Left kidney (tissue), 2 donors: ENCODE measurements around the gene GREB1. TPM values are rescaled to one million over a fixed set of nuclear protein-coding genes. Genes with fewer than 3 reads are reported as not detected.
"Not testable (repeated sequence)": the region's sequence is repeated elsewhere in the genome, so short reads cannot be mapped to it uniquely, and the experiment has no call there.

Experiments used
- DNase-seq: peaks from one replicate; pipeline ENCODE4 v3.0.0-alpha.2; 2013
- polyA plus RNA-seq: library from polyadenylated mRNA; unstranded; fragments of 120-200 nt; gene quantifications from one replicate; pipeline ENCODE4 v1.2.1, GENCODE V29; 2013; ENCODE audit not compliant: insufficient read length

Gene GREB1
- polyA plus RNA-seq, 1 donor = 22.5 TPM

DNA sequence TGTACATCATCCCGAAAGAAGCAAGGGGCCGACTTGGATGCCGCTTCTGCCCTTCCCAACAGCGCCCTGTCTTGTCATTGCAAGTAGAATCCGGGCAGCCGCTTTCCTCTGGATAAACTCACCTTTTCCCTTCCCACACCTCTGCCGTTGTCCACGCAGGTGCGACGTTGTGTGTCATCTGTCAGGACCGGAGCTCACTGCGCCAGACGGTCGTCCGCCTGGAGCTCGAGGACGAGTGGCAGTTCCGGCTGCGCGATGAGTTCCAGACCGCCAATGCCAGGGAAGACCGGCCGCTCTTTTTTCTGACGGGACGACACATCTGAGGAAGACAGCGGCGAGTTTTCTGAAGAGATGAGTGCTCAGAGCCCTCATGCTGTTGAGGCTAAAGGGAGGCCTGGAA lies 106.3 kb downstream of the GREB1 start:
- no peak for DNase-seq

- DNase-seq = no peak
Measured at GRCh38 chr2:11642972-11643371, 109.1 kb downstream of the GREB1 start.

DNA sequence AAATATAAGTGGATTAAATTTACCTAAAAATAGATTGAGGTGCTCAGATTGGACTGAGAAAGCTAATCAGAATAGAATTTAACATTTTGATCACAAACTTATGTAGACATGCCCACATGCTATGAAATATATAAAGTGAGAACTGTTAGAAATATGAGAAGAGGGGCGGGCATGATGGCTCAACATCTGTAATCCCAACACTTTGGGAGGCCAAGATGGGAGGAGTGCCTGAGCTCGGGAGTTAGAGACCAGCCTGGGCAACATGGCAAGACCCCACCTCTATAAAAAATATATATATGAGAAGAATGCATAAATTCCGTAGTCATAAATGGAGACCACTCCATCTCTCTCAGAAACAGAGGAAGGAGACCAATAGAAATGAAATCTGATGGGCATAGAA lies 110.4 kb downstream of the GREB1 start:
- no peak for DNase-seq

- DNase-seq = no peak
Measured at GRCh38 chr2:11646530-11646929, 112.7 kb downstream of the GREB1 start.

DNA sequence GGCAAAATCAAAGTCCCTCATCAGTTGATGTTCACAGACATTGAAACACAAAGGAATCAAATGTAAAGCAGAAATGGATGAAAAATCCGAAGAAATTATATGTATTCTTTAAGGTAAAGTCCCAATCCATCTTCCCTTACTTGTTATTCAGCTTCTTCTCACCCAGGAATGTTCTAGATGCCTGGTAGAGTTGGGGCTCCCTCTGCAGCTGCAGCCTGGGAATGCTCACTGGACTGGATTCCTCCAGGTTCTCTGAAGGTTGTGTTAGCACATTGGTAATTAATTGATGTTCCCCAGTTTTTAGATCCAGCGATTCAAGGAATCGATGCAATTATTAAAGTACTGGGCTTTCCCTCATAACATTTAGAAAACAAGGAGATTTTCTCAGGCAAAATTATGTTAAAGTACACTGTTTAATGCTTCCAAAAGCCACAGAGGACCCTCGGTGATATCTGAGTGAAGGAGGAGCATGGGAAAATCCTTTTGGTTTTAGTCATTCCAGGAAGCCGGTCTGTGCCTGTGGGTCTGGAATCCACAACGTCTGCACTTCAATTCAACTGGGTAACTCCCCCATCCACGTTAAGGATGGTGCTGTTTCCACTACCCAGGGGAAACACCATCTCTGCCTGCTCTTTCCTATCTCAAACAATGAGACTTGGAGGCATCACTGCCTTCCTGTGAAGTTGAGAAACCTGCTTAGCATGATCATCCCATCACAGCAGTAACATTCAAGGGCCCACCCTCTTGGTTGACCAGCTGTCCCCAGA lies 114.2 kb downstream of the GREB1 start:
- no peak for DNase-seq

GRCh38 chr2:11649093-11649492 lies 115.2 kb downstream of the GREB1 start:
- no peak for DNase-seq

DNA sequence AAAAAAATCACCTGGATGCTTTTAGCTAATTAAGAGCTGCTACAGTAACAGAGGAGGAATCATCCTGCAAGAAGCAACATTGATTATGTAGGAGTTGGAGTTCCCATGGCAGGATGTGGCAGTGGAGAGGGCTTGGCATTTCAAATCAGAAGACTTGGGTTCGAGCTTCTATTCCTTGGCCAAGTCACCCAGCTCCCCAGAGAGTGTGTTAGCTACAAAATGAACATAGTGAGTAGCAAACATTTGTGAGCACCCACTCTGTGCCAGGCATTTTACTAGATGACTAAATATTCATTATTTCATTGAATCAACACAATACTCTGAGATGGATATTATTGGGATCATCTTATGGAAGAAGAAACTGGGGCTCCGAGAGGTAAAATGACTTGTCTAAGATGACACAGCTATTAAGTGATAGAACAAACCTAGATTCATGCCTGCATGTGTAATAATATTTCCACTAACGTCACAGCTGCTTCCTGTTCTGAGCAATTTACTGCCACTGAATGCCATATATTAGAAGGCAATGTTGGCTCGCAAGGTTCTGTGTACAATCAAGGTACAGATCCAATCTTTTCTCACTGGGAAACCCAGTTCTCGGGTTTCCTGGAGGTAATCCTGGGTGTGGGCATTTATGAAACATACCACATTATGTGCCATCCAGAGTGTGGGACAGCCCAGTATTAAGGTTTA lies 118.2 kb downstream of the GREB1 start:
- no peak for DNase-seq

DNA sequence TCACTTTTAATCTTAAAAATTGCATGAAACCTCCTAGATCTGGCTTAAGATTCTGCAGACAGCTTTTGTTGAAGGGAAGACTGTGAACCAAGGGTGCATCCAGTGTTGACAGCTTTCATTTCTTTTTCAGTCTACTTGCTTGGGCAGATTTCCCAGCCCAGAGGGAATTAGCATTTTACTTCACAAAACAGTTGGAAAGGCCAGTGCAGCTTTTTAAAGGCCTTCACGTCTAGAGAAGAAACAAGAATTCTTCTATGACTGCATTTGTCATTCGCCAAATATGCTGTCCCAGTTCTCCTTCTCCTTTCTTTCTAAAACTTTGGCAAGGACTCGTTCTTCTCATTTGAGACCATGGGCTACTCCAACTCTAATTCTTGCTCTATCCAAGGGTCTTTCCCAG lies 118.7 kb downstream of the GREB1 start:
- DNase-seq = no peak

GRCh38 chr2:11655495-11655894 lies 121.7 kb downstream of the GREB1 start:
- no peak for DNase-seq

DNA sequence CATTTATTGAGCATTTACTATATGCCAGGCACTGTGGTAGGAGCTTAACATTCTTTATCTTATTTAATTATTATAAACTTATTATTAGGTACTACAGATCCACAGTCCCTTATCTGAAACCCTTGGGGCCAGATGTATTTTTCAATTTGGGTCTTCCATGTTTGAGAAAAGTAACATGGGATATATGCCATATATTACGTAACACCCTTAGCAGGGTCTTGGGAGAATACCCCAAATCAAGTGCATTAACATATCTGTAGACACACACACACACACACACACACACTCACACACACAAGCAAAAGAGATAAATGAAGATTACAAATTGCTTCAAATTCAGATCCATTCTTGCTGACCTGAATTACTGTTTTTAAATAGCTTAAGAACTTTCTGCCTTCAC lies 122.4 kb downstream of the GREB1 start:
- no peak for DNase-seq

GRCh38 chr2:11656671-11657101 lies 122.8 kb downstream of the GREB1 start:
- no peak for DNase-seq

- no peak for DNase-seq
Measured at GRCh38 chr2:11657195-11657594, 123.3 kb downstream of the GREB1 start.

GRCh38 chr2:11657646-11658045 lies 123.8 kb downstream of the GREB1 start:
- DNase-seq = no peak

DNA sequence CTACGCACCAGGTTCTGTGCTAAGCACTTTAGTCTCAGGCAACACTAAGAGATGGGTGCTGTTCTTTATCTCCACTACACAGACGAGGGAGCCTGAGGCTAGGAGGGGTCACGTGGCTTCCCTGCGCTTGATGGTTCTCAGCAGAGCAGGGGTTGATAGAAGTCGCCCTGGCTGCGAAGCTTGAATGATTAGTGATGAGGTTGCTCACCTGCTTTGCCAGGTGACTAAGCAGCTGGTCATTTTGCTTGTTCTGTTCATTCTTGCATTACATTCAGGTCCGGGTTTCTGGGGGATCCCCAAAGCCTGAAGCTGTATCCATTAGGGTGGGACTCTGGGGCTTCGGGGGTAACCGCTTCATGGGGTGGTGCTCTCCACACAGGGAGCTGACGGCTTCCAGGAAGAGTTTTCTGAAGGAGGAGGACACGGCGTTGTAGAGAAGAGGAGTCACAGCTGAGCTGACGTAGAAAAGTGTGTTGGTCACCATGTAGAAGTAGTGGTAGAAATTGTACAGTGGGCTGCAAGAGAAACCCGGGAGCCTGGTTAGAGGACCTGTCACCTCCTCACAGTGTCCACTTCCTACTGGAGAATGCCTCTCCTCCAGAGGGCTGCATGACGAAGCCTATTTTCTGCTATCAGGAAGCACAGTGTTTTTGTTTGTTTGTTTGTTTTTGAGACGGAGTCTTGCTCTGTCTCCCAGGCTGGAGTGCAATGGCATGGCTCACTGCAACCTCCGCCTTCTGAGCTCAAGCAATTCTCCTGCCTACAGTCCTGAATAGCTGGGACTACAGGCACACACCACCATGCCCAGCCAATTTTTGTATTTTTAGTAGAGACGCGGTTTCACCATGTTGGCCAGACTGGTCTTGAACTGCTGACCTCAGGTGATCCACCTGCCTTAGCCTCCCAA lies 124.6 kb downstream of the GREB1 start:
- no peak for DNase-seq

DNA sequence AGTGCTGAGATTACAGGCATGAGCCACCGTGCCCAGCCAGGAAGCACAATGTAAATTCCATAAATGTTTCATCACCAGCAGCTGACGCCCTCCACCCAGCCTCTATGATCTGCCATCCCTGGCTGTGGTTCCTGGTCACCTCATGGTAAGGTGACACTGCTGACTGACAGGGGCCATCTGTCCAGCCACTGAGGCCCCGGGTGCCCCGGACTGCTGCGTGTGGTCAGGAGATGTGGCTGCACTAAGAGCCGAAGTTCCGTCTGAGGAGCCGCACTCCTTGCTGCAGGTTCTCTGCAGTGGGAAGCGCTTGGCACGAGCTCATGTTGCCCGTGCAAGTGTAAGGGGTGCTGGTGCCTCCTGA lies 125.2 kb downstream of the GREB1 start:
- DNase-seq = no peak

- no peak for DNase-seq
Measured at GRCh38 chr2:11659851-11660250, 126.0 kb downstream of the GREB1 start.

- DNase-seq = not testable (repeated sequence)
Measured at GRCh38 chr2:11660396-11660795, 126.6 kb downstream of the GREB1 start.

GRCh38 chr2:11661891-11662435 lies 128.1 kb downstream of the GREB1 start:
- no peak for DNase-seq

DNA sequence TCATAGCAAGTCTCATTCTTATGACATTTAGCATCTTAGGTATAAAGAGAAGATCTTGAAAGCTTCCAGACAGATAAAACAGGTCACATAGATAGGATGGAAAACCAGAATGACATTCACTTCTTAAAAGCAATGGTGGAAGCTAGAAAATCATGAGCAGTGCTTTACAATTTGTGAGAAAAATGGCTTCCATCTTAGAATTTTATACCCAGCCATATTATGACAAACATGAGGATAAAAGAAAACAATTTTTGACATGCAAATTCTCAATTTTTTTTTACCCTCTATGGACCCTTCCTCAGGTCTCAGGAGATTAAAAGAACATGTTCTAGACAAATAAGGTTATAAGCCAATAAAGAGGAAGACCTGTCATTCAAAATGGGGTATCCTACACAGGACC lies 129.0 kb downstream of the GREB1 start:
- DNase-seq = no peak

DNA sequence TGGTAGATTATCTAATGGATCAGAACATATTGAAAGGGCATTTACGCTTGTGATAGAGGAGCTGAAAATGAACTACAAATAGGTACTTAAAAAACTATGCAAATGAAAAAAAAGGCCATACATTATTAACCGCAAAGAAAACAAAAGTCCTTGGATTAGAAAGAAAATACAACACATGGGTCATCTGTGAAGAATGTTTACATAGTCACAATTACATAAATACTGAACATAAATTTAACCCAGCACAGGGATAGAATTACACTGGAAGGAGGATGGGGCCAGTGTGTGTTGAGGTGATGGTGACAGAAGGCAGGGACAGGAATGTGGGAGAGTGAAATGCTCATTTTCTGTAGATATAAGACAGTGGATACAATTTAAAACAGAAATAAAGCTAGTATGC lies 129.6 kb downstream of the GREB1 start:
- DNase-seq = no peak

DNA sequence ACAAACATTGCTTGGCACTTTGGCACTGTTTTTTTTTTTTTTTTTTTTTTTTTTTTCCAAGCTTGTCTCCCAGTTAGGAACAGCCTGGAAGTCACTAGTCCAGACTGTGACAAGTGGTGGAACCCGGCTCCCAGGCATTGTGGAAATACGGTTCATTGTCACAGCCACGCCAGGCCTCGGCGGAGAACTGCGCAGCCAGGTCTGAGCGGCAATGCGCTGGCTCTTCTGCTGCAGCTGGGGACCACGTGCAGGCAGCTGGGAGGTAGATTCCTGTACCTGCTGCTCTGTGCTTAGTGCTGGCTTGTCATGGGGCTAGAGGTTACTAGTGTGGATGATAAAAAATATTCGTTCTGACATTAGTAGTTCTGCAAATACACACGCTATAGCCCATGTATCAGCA lies 131.2 kb downstream of the GREB1 start:
- DNase-seq = no peak

DNA sequence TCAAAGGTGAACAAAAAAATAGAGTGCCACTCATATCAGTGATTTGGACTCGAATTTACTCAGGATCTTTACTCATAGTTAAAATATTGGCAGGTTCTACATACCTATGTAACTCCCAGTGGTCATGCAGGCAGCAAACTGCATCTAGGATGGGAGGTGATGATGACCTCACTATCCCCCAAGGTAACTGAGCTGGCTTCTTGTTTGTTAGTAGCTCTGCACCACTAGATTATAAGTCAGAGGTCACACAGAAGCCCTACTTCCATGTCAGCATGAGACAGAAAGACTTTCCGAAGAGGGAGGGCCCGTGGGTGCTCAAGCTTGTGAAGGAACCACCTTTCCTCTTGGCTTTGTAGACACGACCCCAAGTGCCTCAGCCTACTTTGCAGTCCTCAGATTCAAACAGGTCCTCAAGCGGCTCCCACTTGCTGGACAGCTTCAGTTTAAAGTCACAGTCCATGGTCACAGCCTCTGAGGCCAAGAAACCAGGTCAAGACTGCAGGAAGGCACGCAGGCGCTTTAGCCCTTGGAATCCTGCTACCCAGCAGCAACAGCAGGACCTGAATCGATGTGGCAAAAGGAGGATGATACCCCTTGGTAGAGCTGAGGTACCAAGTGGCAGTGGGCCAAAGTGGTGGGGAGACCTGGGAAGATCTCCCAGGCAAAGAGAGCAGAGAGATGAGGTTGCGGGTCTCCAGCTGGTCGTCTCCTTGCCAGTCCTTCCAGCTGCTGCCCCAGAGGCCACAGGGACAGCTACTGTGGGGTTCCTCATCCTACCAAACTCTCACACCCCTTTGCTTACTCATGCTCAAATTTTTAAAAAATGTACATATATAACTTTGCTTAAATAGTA lies 131.9 kb downstream of the GREB1 start:
- DNase-seq = no peak
